Neural cell (in vitro differentiated cells): ENCODE results near the gene LUC7L3. TPM values are rescaled to one million over a fixed set of nuclear protein-coding genes. Genes with fewer than 3 reads are reported as not detected.

Source experiments
- H2AFZ ChIP-seq: fragments of 200-600, 300-800 bp; sonication (generic), shearing (Covaris generic); 2 replicates; pipeline ENCODE4 v1.6.0; 2014; ENCODE audit warnings: low read depth, mild to moderate bottlenecking, antibody characterized with exemption, low read length, moderate library complexity
- H3F3A ChIP-seq: fragments of 200-600 bp; shearing (Covaris generic); 2 replicates; pipeline ENCODE4 v1.6.1; 2016; ENCODE audit warnings: mild to moderate bottlenecking, moderate library complexity, mixed read lengths, antibody characterized with exemption, low read length; ENCODE audit not compliant: insufficient read depth, poor library complexity, severe bottlenecking
- H3K27ac ChIP-seq: fragments of 200-600, 300-800 bp; sonication (generic), shearing (Covaris generic); 2 replicates; pipeline ENCODE4 v1.5.1; 2014; ENCODE audit warnings: mild to moderate bottlenecking, low read length, moderate library complexity
- H3K27me3 ChIP-seq: fragments of 300-800, 200-600 bp; sonication (generic), shearing (Covaris generic); 2 replicates; pipeline ENCODE4 v1.6.0; 2014; ENCODE audit warnings: mild to moderate bottlenecking, low read depth, low read length, moderate library complexity; ENCODE audit not compliant: insufficient read depth
- H3K36me3 ChIP-seq: fragments of 300-800, 200-600 bp; sonication (generic), shearing (Covaris generic); 2 replicates; pipeline ENCODE4 v1.5.1; 2014; ENCODE audit warnings: mild to moderate bottlenecking, antibody characterized with exemption, low read length, moderate library complexity; ENCODE audit not compliant: insufficient read depth
- H3K4me2 ChIP-seq: fragments of 300-800, 200-600 bp; sonication (generic), shearing (Covaris generic); 2 replicates; pipeline ENCODE4 v1.6.0; 2014; ENCODE audit warnings: mild to moderate bottlenecking, low read length
- H3K4me3 ChIP-seq: fragments of 300-800, 200-600 bp; sonication (generic), shearing (Covaris generic); 2 replicates; pipeline ENCODE4 v1.5.1; 2014; ENCODE audit warnings: mild to moderate bottlenecking, low read length, moderate library complexity
- H3K79me2 ChIP-seq: fragments of 200-600 bp; shearing (Covaris generic); replicated peaks from 2 replicates; pipeline ENCODE4 v1.6.0; 2014; ENCODE audit warnings: mild to moderate bottlenecking, low read length, moderate library complexity; ENCODE audit not compliant: insufficient read depth
- H3K9ac ChIP-seq: fragments of 300-800, 200-600 bp; sonication (generic), shearing (Covaris generic); 2 replicates; pipeline ENCODE4 v1.6.1; 2016; ENCODE audit warnings: mild to moderate bottlenecking, low read length, mixed read lengths
- H3K9me2 ChIP-seq: fragments of 200-600 bp; shearing (Covaris generic); 2 replicates; pipeline ENCODE4 v1.6.1; 2016; ENCODE audit warnings: mild to moderate bottlenecking, low read length, mixed read lengths; ENCODE audit not compliant: insufficient read depth
- H3K9me3 ChIP-seq: fragments of 200-600, 300-800 bp; sonication (generic), shearing (Covaris generic); 2 replicates; pipeline ENCODE4 v1.6.1; 2016; ENCODE audit warnings: mild to moderate bottlenecking, mixed run types, low read length, moderate library complexity, mixed read lengths
- H4K20me1 ChIP-seq: fragments of 200-600 bp; shearing (Covaris generic); 2 replicates; pipeline ENCODE4 v1.6.1; 2016; ENCODE audit warnings: mild to moderate bottlenecking, mixed run types; ENCODE audit not compliant: insufficient read depth
- EP300 ChIP-seq: fragments of 450-650 bp; conservative IDR thresholded peaks from 2 replicates; pipeline ENCODE4 v1.6.1; 2014; ENCODE audit warnings: antibody characterized with exemption, mild to moderate bottlenecking, moderate library complexity; ENCODE audit not compliant: poor library complexity, severe bottlenecking
- EZH2 ChIP-seq: fragments of 200-600, 300-800 bp; shearing (Covaris generic), sonication (generic); IDR thresholded peaks from 2 replicates; pipeline ENCODE4 v1.6.1; 2014; ENCODE audit warnings: antibody characterized with exemption, low read length, borderline replicate concordance, mild to moderate bottlenecking; ENCODE audit not compliant: insufficient read depth, poor library complexity, severe bottlenecking
- MXI1 ChIP-seq: fragments of 450-650 bp; conservative IDR thresholded peaks from 2 replicates; pipeline ENCODE4 v1.6.1; 2014; ENCODE audit warnings: antibody characterized with exemption, mild to moderate bottlenecking; ENCODE audit not compliant: poor library complexity, severe bottlenecking
- POLR2AphosphoS5 ChIP-seq: IDR thresholded peaks from 2 replicates; pipeline ENCODE4 v1.6.1; 2012
- RAD21 ChIP-seq: fragments of 450-650 bp; conservative IDR thresholded peaks from 2 replicates; pipeline ENCODE4 v1.6.1; 2014; ENCODE audit warnings: antibody characterized with exemption, mild to moderate bottlenecking, moderate library complexity
- SMC3 ChIP-seq: fragments of 450-650 bp; conservative IDR thresholded peaks from 2 replicates; pipeline ENCODE4 v1.6.1; 2014; ENCODE audit warnings: antibody characterized with exemption, mild to moderate bottlenecking, moderate library complexity; ENCODE audit not compliant: poor library complexity
- TAF1 ChIP-seq: IDR thresholded peaks from 2 replicates; pipeline ENCODE4 v1.6.1; 2012; ENCODE audit warnings: low read depth
- polyA plus RNA-seq: library from polyadenylated mRNA; depleted of rRNA; stranded (reverse); fragments of >200 nt; gene quantifications from 2 replicates; pipeline ENCODE4 v1.2.3, GENCODE V29; 2014
- TF ChIP-seq, protein P1 (sequence below): IDR thresholded peaks from 2 replicates; pipeline ENCODE4 v1.6.1; 2012; ENCODE audit warnings: borderline replicate concordance
- TF ChIP-seq, protein P2 (sequence below): fragments of 450-650 bp; IDR thresholded peaks from 2 replicates; pipeline ENCODE4 v1.5.1; 2014; ENCODE audit warnings: antibody characterized with exemption, mild to moderate bottlenecking, moderate library complexity; ENCODE audit not compliant: poor library complexity, severe bottlenecking

The LUC7L3 gene
- polyA plus RNA-seq, 1 donor from 2014 or later, result 677 TPM

DNA sequence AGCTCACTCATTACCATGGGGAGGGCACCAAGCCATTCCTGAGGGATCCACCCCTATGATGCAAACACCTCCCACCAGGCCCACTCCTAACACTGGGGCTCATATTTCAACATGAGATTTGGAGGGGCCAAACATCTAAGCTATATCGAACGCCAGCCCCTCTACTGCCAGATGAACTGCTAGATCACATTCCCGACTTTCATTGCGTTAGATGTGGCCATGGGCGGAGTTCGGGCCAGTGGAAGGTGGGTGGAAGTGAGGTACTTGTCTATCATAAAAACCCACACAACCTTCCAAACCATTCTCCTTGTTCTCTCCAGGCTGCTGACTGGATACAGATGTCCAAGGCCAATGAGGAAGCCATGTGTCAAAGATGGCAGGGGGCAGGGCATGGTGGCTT is 75.0 kb downstream of the LUC7L3 start:
- Histone ChIP-seq H3K36me3 (no peaks in the 10 kb centered on the region), H3K9ac (no peak overlapping the region), H3K4me3 (no peak overlapping the region), H4K20me1 (no peaks in the 10 kb centered on the region), H3K27ac (no peak overlapping the region), H3K9me2 (no peaks in the 10 kb centered on the region), H3K4me2 (no peak overlapping the region), H3K79me2 (no peaks in the 10 kb centered on the region), H2AFZ (no peak overlapping the region), H3K27me3 (no peaks in the 10 kb centered on the region), H3F3A (no peaks in the 10 kb centered on the region), H3K9me3 (no peaks in the 10 kb centered on the region)
- TF ChIP-seq, protein P1, sequence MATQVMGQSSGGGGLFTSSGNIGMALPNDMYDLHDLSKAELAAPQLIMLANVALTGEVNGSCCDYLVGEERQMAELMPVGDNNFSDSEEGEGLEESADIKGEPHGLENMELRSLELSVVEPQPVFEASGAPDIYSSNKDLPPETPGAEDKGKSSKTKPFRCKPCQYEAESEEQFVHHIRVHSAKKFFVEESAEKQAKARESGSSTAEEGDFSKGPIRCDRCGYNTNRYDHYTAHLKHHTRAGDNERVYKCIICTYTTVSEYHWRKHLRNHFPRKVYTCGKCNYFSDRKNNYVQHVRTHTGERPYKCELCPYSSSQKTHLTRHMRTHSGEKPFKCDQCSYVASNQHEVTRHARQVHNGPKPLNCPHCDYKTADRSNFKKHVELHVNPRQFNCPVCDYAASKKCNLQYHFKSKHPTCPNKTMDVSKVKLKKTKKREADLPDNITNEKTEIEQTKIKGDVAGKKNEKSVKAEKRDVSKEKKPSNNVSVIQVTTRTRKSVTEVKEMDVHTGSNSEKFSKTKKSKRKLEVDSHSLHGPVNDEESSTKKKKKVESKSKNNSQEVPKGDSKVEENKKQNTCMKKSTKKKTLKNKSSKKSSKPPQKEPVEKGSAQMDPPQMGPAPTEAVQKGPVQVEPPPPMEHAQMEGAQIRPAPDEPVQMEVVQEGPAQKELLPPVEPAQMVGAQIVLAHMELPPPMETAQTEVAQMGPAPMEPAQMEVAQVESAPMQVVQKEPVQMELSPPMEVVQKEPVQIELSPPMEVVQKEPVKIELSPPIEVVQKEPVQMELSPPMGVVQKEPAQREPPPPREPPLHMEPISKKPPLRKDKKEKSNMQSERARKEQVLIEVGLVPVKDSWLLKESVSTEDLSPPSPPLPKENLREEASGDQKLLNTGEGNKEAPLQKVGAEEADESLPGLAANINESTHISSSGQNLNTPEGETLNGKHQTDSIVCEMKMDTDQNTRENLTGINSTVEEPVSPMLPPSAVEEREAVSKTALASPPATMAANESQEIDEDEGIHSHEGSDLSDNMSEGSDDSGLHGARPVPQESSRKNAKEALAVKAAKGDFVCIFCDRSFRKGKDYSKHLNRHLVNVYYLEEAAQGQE, result no peak
- TF ChIP-seq POLR2AphosphoS5 (no peak), RAD21 (no peak), EZH2 (no peak), EP300 (no peak), TAF1 (no peak), MXI1 (no peak), SMC3 (no peak)
- TF ChIP-seq, protein P2, sequence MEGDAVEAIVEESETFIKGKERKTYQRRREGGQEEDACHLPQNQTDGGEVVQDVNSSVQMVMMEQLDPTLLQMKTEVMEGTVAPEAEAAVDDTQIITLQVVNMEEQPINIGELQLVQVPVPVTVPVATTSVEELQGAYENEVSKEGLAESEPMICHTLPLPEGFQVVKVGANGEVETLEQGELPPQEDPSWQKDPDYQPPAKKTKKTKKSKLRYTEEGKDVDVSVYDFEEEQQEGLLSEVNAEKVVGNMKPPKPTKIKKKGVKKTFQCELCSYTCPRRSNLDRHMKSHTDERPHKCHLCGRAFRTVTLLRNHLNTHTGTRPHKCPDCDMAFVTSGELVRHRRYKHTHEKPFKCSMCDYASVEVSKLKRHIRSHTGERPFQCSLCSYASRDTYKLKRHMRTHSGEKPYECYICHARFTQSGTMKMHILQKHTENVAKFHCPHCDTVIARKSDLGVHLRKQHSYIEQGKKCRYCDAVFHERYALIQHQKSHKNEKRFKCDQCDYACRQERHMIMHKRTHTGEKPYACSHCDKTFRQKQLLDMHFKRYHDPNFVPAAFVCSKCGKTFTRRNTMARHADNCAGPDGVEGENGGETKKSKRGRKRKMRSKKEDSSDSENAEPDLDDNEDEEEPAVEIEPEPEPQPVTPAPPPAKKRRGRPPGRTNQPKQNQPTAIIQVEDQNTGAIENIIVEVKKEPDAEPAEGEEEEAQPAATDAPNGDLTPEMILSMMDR, result no peak

GRCh38 chr17:50797135-50797810 is 77.9 kb downstream of the LUC7L3 start:
- H3K9me2 ChIP-seq, result no peaks in the 10 kb centered on the region
- no peak overlapping the region for H3K27ac ChIP-seq
- no peaks in the 10 kb centered on the region for H3K79me2 ChIP-seq
- no peak overlapping the region for H3K4me2 ChIP-seq
- no peaks in the 10 kb centered on the region for H3K36me3 ChIP-seq
- TF ChIP-seq SMC3, result no peak
- TF ChIP-seq, protein P1, result no peak
- TF ChIP-seq RAD21, result no peak
- TF ChIP-seq EZH2, result no peak
- no peak for TF ChIP-seq TAF1
- TF ChIP-seq, protein P2, result no peak
- no peak for TF ChIP-seq EP300
- TF ChIP-seq MXI1, result no peak
- no peak for TF ChIP-seq POLR2AphosphoS5
- no peak overlapping the region for H2AFZ ChIP-seq
- H3K27me3 ChIP-seq, result no peaks in the 10 kb centered on the region
- H3K9me3 ChIP-seq, result no peaks in the 10 kb centered on the region
- no peak overlapping the region for H3K9ac ChIP-seq
- H4K20me1 ChIP-seq, result no peaks in the 10 kb centered on the region
- H3K4me3 ChIP-seq, result no peak overlapping the region
- H3F3A ChIP-seq, result no peaks in the 10 kb centered on the region
